B cell (primary cell): Measurements from ENCODE around the gene RPL7A.

Experiments
- EZH2 ChIP-seq: IDR thresholded peaks from 2 replicates; pipeline ENCODE4 v1.6.1; 2012; ENCODE audit warnings: borderline replicate concordance, low read depth, mild to moderate bottlenecking, moderate library complexity, low read length; ENCODE audit not compliant: insufficient read depth, poor library complexity, severe bottlenecking
- TF ChIP-seq, protein P1 (sequence below): fragments of 200-600 bp; IDR thresholded peaks from one replicate; pipeline ENCODE4 v1.8.0; 2022; ENCODE audit warnings: antibody characterized with exemption, mild to moderate bottlenecking

- TF ChIP-seq EZH2: no peak
- TF ChIP-seq, protein P1, sequence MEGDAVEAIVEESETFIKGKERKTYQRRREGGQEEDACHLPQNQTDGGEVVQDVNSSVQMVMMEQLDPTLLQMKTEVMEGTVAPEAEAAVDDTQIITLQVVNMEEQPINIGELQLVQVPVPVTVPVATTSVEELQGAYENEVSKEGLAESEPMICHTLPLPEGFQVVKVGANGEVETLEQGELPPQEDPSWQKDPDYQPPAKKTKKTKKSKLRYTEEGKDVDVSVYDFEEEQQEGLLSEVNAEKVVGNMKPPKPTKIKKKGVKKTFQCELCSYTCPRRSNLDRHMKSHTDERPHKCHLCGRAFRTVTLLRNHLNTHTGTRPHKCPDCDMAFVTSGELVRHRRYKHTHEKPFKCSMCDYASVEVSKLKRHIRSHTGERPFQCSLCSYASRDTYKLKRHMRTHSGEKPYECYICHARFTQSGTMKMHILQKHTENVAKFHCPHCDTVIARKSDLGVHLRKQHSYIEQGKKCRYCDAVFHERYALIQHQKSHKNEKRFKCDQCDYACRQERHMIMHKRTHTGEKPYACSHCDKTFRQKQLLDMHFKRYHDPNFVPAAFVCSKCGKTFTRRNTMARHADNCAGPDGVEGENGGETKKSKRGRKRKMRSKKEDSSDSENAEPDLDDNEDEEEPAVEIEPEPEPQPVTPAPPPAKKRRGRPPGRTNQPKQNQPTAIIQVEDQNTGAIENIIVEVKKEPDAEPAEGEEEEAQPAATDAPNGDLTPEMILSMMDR: no peak
Observed at GRCh38 chr9:133370685-133371084, 22.7 kb downstream of the RPL7A start.
